HG03520 (cell line): ENCODE results near the gene PRAMEF27.
"Not testable (repeated sequence)": the region's sequence is repeated elsewhere in the genome, so short reads cannot be mapped to it uniquely, and the experiment has no call there.

Experiments
- ATAC-seq: cut with Tn5 transposase; IDR thresholded peaks from one replicate; pipeline ENCODE4 v1.9.1; 2021; ENCODE audit warnings: mild to moderate bottlenecking, moderate library complexity; ENCODE audit not compliant: unreplicated experiment

Gene PRAMEF27

GRCh38 chr1:13056475-13056874 is at the start of gene PRAMEF27:
PRAMEF27 (minus strand) TSS chr1:13056575; CDS start chr1:13053659, 2,916 bp downstream.
- ATAC-seq: not testable (repeated sequence)

GRCh38 chr1:13070474-13070873 is 14.1 kb upstream of the PRAMEF27 start, which contains the start of gene PRAMEF25:
PRAMEF25 (plus strand) TSS chr1:13070774; CDS start chr1:13073694, 2,920 bp downstream.
- ATAC-seq: not testable (repeated sequence)

- ATAC-seq: not testable (repeated sequence)
Observed at GRCh38 chr1:13019846-13020245, 36.5 kb downstream of the PRAMEF27 start.

- ATAC-seq: not testable (repeated sequence)
Observed at GRCh38 chr1:13011932-13012331, 44.4 kb downstream of the PRAMEF27 start.

GRCh38 chr1:13009348-13009747 is 47.0 kb downstream of the PRAMEF27 start:
- ATAC-seq: not testable (repeated sequence)

- not testable (repeated sequence) for ATAC-seq
Observed at GRCh38 chr1:13005732-13006131, 50.6 kb downstream of the PRAMEF27 start.
